Measurements from ENCODE around the gene SEC61B.

Gene SEC61B

GRCh38 chr9:99184475-99185347 is 37.4 kb upstream of the SEC61B start:
- DNase-seq (ENCODE audit: low read depth): peak; percentile 95
- H3K4me3 ChIP-seq (replicated peaks; ENCODE audit: low read depth, low read length): peak overlapping the region; percentile 18
- TF ChIP-seq, protein P1, sequence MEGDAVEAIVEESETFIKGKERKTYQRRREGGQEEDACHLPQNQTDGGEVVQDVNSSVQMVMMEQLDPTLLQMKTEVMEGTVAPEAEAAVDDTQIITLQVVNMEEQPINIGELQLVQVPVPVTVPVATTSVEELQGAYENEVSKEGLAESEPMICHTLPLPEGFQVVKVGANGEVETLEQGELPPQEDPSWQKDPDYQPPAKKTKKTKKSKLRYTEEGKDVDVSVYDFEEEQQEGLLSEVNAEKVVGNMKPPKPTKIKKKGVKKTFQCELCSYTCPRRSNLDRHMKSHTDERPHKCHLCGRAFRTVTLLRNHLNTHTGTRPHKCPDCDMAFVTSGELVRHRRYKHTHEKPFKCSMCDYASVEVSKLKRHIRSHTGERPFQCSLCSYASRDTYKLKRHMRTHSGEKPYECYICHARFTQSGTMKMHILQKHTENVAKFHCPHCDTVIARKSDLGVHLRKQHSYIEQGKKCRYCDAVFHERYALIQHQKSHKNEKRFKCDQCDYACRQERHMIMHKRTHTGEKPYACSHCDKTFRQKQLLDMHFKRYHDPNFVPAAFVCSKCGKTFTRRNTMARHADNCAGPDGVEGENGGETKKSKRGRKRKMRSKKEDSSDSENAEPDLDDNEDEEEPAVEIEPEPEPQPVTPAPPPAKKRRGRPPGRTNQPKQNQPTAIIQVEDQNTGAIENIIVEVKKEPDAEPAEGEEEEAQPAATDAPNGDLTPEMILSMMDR (IDR thresholded peaks at IDR 0.05; ENCODE audit: low read length, missing control alignments): peak; percentile 98

GRCh38 chr9:99185348-99185632 is 36.8 kb upstream of the SEC61B start:
- no peak overlapping the region for H3K4me3 ChIP-seq (replicated peaks; ENCODE audit: low read depth, low read length)
- DNase-seq (ENCODE audit: low read depth): no peak
- TF ChIP-seq, protein P1 (IDR thresholded peaks at IDR 0.05; ENCODE audit: low read length, missing control alignments): no peak

DNA sequence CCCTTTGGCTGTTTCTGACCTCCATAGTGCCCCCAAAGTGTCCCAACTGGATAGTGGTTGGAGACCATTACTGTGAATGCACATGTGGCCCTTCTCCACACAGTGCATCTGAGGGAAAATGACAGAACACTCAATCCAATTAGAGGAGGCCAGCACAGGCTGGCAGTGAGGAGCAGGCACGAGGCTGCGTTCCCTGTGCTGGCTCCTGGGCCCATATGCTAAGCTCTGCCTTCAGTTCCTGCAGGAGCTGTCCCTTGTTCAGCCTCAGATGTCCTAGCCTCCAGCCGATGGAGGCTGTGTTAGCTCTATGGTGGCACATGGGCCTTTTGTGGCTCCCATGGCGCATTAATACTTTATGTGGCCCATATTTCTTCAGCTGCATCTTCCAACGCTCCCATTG is 36.1 kb upstream of the SEC61B start:
- DNase-seq (ENCODE audit: low read depth): no peak
- no peak overlapping the region for H3K4me3 ChIP-seq (replicated peaks; ENCODE audit: low read depth, low read length)

DNA sequence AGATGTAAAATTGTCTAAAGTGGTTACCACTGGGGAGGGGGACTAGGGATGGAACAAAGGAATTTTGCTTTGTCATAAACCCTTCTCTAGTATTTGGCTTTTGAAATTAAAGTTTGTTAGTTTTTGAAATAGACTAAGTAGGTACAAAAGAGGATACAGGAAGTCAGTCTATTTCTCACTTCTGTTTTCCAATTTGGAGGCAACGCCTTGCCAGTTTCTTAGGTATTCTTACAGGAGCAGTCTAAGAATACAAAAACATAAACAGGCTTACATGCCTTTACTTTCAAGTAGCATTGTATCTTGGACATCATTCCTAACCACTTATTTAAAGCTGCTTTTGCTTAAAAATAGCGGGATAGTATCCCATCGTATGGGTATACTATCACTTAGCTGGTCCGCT is 34.8 kb upstream of the SEC61B start:
- H3K4me3 ChIP-seq (replicated peaks; ENCODE audit: low read depth, low read length): no peak overlapping the region
- DNase-seq (ENCODE audit: low read depth): no peak
- TF ChIP-seq, protein P1 (IDR thresholded peaks at IDR 0.05; ENCODE audit: low read length, missing control alignments): no peak

More for the DNA sequence above, 36.1 kb upstream of the SEC61B start:
- TF ChIP-seq, protein P1 (IDR thresholded peaks at IDR 0.05; ENCODE audit: low read length, missing control alignments): no peak

DNA sequence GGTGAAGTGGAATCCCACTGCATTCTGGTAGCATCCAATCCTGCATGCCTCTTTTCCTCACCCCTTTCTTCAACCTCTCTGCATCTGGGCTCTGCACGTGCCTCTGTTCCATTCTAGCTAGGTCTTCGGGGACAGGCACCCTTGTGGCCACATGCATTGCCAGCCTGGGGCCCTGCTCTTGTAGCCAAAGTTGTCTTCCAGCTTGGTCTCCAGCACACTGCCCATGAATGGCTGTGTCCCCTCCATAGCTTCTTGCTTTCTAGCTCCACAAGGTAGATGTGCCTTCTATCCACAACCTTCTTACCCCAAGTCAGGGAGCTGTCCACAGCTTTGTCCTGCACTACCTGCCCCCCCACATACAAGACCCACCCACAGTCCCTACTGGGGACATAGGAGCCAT is 32.9 kb upstream of the SEC61B start:
- no peak overlapping the region for H3K4me3 ChIP-seq (replicated peaks; ENCODE audit: low read depth, low read length)
- no peak for DNase-seq (ENCODE audit: low read depth)
- TF ChIP-seq, protein P1 (IDR thresholded peaks at IDR 0.05; ENCODE audit: low read length, missing control alignments): no peak

DNA sequence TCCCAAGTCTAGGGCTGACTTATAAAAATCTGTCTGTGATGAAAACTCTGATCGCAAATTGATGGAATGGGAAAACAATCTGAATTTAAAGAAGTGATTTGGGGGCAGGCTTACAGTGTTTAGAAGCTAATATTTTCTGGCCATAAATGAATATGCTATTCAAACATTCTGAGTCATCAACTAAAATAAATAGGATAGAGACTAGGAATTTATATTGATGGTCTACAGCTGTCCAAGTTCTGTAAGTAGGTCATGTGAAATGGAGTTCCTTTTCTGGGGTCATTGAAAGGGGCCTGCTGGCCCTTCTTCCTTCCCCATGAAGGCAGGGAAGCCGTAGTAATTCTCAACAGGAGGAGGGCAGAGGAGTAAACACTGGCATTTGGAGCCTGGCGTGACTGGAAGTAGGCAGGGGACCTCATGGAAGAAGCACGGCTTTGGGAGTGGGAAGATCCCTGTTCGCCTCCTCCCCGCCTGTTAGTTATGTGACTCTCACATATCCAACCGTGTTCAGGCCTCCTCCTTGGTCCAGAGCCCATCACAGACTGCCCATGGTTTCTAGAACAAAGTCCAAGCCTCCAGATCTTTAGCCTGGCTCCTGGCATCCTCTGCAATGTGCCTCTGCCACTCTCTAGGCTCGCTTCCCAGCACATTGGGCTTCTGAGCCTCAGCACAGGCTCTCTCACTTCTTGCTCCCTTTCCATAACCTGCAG is 32.0 kb upstream of the SEC61B start:
- TF ChIP-seq, protein P1 (IDR thresholded peaks at IDR 0.05; ENCODE audit: low read length, missing control alignments): no peak
- no peak for DNase-seq (ENCODE audit: low read depth)
- H3K4me3 ChIP-seq (replicated peaks; ENCODE audit: low read depth, low read length): no peak overlapping the region

Measured in fibroblast of pulmonary artery (primary cell).